Skin of body (tissue), 2 donors: Measurements from ENCODE around the gene SLC2A8. TPM values are rescaled to one million over a fixed set of nuclear protein-coding genes. Genes with fewer than 3 reads are reported as not detected.

Experiments used
- DNase-seq: peaks from one replicate; lab custom pipeline; 2025; lab: John Stamatoyannopoulos, UW
- total RNA-seq: library from RNA; depleted of rRNA; stranded (reverse); fragments of >200 nt; gene quantifications from one replicate; pipeline ENCODE4 v1.2.3, GENCODE V29; 2014

Gene SLC2A8
- total RNA-seq, 1 donor from 2014 or later, result 6.8 TPM

DNA sequence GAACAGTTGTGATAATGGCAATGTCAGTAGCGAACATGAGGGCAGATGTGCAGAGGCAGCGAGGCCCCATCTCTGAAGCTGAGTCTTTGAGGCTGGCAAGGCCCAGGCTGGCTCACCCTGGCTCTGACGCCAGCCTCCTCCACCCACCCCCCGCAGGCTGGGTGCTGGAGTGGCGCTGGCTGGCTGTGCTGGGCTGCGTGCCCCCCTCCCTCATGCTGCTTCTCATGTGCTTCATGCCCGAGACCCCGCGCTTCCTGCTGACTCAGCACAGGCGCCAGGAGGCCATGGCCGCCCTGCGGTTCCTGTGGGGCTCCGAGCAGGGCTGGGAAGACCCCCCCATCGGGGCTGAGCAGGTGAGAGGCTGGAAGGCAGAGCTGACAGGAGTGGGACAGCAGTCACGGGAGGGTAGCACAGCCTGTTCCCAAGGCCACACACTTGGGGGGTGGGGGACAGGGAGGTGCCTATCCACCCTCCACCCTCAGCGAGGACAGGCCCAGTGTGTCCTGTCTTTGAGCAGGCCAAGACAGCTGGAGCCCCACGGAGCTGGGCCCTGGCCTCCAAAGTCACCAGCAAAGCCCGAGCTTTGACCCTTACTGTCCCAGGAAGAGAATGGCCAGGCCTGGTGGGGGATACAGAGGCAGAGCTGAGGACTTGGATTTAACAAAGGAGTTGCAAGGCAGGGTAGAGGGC, 5.6 kb downstream of the SLC2A8 start:
- DNase-seq, result no peak

DNA sequence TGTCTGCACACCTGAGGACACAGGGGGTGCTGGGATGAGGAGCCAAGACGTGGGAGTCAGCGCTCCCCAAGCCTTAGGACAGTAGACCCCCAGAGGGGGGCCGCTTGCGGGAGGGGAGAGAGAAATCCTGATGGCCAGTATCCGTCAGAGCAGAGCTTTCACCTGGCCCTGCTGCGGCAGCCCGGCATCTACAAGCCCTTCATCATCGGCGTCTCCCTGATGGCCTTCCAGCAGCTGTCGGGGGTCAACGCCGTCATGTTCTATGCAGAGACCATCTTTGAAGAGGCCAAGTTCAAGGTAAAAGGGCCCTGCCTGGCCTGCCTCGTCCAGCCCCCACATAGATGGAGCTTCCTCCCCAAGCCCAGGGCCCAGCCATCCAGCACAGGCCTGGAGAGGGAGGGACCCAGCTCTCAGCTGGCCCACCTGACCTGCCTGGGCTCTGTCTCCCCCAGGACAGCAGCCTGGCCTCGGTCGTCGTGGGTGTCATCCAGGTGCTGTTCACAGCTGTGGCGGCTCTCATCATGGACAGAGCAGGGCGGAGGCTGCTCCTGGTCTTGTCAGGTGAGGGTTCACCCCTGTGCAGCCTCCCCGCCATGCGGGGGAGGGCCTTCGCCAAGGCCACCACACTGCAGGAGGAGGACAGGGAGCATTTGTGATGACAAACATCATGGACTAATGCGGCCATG, 6.7 kb downstream of the SLC2A8 start:
- DNase-seq, result no peak

DNA sequence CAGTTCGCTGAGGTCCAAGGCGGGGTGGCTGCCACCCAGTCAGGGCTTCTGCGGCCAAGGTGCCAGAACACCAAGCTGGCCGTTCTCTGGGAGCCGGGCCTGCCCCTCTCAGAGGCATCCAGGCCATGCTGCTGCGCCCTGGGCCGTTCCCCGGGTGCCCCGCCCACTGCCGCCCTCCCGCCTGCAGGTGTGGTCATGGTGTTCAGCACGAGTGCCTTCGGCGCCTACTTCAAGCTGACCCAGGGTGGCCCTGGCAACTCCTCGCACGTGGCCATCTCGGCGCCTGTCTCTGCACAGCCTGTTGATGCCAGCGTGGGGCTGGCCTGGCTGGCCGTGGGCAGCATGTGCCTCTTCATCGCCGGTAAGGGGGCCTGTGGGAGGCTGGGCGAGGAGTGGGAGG, 7.7 kb downstream of the SLC2A8 start:
- DNase-seq, result no peak

DNA sequence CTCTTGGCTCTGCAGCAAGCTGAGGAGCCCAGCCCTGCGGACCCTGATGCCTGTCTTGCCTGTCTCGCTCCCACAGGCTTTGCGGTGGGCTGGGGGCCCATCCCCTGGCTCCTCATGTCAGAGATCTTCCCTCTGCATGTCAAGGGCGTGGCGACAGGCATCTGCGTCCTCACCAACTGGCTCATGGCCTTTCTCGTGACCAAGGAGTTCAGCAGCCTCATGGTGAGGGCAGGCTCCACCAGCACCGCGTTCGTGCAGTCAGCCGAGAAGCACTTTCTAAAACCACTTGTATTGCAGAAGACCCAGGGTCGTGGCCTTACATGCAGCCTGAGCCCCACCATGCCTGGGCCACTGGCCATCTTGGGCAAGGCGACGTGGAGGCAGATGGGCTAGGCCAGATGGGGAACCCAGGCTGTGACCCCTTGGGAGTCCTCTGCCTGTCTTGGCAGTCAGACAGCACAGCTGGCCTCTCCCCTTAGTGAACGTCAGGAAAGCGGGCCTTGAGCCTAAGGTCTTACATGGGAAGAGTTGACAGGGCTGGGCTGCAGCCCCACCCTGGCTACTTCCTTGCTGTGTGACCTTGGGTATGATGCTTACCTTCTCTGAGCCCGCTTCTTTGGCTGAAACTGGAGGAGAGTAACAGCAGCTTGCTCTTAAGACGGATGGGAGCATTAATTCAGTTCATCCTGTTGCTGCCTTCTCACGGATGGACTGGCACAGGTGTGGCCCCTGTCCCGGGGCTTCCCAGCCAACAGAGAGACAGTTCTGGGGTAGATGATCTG, 8.6 kb downstream of the SLC2A8 start:
- DNase-seq, result no peak

DNA sequence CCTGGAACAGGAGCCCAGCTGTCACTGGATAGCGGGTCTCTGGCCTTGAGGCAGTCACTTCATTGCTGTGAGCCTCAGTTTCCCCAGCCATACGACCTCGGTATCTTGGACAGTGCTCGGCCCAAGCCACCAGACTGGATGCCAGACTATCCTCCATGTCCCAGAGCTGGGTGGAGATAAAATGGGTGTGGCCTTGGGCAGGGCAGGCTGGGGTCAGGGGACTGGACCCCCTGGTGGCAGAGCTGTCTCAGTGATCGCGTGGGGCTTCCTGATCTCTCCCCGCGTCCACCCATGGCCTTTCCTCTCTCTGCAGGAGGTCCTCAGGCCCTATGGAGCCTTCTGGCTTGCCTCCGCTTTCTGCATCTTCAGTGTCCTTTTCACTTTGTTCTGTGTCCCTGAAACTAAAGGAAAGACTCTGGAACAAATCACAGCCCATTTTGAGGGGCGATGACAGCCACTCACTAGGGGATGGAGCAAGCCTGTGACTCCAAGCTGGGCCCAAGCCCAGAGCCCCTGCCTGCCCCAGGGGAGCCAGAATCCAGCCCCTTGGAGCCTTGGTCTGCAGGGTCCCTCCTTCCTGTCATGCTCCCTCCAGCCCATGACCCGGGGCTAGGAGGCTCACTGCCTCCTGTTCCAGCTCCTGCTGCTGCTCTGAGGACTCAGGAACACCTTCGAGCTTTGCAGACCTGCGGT, 10.0 kb downstream of the SLC2A8 start:
- DNase-seq, result no peak

DNA sequence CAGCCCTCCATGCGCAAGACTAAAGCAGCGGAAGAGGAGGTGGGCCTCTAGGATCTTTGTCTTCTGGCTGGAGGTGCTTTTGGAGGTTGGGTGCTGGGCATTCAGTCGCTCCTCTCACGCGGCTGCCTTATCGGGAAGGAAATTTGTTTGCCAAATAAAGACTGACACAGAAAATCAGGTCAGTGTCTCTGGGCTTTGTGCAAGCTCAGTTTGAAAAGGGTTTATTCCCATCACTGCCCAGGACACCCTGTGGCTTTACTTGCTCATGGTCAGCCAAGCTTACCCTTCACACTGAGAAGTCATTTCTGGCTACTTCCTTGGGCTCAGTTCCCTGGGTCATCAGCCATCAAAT, 10.5 kb downstream of the SLC2A8 start:
- DNase-seq, result no peak

DNA sequence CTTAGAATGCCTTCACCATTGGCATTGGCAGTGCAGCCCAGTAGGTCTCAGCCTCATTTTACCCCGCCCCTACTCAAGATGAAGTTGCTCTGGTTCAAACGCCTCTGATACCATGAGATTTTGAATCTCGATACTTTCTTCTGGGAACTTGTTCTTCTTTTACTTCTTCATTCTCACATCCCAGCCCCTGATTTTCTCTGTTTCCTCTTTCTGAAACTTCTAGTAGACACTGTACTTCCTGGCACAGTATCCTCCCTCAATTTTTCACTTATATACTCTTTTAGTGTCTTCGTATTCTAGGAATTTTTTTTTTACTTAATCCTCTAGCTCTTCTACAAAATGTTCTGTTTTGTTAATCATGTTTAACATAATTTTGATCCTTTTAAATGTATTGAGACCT, 14.2 kb downstream of the SLC2A8 start:
- DNase-seq, result no peak

DNA sequence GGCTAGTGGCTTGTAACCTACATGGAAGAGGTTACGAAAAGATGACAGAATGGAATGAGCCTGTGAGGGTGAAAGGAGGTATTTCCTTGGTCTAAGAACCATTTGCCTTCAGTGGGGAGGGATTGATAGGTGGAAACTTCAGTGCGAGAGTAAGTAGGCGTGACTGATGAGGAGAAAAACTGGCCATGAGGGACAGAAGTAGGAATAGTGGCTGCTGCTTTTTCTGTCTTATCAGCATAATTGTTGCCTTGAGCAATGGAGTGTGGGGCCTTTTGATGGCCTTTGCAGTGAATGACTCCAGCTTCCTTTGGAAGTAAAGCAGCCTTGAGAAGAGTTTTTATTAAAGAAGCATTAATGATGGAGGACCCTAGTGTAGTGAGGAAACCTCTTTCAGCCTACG, 18.2 kb downstream of the SLC2A8 start:
- DNase-seq, result no peak

DNA sequence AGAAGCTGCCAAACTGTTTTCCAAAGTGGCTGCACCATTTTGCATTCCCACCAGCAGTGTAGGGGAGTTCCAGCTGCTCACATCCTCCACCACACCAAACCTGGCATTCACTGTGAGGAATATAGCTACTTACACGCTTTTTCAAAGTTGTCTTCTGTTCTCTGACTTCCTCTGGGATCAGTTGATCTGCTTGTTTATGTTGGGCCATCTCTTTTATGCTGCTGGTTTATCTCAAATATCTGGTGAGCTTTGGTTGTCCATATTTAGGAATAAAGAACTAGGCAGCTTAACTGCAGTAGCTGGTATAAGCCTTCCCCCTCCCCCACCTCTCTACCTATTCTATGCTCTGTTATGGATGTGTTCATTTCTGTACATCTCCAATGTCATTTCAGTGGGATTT, 18.7 kb downstream of the SLC2A8 start:
- DNase-seq, result no peak

DNA sequence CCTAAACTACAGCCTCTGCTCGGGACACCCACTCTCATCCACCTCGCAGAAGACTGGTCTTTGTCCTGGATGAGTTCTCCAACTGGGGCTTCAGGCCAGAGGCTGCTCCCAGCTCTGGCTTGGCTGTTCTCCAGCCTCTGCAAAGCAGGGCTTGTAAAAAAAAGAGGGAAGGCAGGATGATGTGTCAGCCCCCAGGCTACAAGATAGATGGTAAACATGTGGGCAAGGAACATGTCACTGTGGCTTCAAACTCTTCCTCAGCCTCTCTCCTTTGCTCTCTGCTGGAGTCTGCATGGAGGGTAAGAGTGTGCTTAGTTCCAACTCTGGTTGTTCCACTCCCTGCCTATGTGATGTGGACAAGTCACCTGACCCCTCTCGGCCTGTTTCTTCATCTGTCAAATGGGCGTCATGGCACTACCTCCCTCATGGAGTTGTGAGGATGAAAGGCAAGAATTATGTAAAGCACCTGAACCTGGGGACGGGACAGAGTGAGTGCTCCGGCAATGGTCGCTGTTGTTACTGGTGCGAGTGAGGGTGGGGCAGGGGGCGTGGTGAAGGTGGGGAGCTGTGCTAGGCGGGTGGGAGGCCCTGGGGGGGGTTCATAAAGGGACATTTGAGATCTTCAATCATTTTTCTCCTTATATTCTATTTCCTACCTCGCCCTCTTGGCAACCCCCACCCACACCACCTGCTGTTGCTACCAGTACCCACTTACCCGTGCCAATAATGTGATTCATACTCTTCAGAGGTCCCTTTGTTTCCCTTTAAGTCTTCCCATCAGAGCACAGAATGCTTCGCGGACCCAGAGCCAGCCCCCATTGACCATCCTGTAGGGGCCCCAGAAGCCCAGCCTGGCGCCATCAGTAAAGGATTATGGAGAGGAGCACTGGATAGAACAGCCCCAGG, 20.4 kb downstream of the SLC2A8 start:
- DNase-seq, result no peak

DNA sequence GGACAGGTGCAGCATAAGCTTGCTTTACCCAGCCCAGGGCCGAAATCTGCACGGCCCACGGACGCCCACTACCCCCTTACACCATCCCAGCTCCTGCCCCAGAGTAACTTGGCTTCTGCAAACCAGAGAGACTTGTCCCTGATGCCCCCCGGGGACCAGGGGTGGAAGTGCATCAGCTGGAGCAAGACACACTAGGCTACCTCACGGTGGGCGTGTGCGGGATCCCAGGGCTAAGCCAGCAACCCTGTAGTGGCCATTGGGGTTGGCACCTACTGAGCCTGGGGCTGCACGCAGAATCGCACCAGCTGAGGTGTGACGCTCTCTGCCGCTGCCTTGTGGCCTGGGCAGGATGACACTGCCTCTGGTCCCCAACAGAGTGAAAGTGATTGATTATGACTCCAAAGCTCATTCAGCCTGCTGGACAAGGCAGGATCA, 21.1 kb downstream of the SLC2A8 start:
- no peak for DNase-seq

DNA sequence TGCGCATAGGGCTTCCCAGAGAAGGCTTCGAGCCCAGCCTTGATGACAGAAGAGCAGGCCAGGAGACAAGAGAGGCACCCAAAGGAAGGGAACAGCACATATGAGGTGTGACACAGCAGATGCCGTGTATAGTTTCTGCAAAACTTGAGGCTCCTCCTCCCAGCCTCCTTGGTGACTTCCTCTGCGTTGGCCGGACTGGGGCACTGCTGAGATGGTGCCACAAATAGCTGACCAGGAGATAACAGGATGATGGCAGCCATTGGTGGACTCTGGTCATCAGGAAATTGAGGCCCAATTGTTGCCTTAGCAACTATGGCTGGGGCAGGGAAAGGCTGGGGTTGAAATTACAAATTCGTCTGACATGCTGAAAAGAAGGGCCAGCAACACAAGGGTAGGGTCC, 22.4 kb downstream of the SLC2A8 start:
- DNase-seq, result no peak

DNA sequence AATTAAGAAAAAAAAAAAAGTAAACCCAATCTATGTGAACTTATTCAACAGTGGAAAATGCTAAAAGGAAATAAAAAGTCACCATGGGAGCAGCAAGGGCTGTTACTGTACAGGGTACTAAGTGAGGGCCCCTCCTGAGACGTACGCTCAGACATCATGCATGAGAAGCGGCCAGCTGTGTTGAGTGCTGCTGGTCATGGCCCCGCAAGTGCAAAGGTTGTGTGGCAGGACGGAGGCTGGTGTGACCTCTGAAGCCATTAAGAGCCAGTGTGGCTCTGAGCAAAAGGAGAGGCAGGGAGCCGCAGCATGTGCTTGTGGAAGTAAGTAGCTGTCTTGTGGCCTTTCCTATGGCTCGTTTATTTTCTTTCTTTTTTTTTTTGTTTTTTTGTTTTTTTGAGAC, 24.1 kb downstream of the SLC2A8 start:
- DNase-seq, result no peak

DNA sequence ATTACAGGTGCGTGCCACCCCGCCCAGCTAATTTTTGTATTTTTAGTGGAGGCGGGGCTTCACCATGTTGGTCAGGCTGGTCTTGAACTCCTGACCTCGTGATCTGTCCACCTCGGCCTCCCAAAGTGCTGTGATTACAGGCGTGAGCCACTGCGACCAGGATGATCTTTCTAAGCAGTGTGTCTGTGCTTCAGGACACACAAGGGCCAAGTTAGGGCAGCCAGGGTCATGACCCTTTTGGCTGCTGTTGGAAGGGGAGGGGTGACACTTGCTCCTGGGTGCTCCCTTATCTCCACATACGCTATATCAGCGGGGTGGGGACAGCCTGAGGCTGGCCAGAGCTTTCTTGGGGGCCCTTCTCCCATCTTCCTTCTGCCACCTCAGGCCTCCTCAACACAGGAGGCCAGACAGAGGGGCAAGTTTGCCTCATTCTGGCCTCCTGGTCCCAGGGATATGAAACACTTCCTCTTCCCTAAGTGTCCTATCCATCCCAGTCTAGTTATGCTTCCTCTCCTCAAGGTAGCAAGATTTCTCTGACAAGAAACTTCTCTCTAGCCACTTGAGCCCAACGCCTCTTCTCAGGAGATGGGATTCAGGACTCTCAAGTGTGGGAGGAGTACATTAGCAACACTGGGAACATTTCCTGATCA, 25.3 kb downstream of the SLC2A8 start:
- no peak for DNase-seq

DNA sequence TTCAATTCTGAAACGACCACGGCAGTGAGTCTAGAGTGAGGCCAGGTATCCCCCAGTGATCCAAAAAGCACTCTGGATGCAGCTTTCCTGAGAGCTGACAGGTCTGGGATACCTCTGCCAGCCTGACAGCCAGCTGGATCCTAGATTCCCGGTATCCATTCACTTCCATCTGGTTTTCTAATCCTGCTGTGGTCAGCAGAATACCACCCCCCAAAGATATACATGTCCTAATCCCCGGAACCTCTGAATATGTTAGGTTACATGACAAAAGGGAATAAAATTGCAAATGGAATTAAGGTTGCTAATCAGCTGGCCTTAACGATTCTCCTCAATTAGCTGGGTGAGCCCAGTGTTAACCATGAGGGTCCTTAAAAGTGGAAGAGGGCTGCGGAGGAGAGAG, 25.8 kb downstream of the SLC2A8 start:
- DNase-seq, result no peak

DNA sequence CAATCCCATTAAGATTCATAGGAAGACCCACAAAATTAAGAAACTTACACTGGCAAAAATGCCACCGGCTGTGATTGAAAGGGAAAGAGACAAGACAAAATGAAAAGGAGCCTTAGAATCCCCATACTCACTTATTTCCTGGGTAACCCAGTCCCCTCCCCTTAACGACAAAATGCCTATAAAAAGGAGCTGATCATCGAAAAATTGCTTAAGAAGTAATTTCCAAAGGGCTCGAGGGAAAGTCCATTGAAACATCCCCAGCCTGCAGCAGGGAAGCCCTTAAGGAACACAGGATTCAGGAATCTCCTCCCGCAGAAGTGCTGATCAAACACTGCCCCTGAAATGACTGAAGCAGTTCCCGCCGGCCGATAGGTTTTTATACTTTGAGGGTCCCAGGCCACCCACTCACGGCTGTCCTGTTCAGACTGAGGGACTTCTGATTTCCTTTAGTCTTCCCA, 26.5 kb downstream of the SLC2A8 start:
- DNase-seq, result no peak

DNA sequence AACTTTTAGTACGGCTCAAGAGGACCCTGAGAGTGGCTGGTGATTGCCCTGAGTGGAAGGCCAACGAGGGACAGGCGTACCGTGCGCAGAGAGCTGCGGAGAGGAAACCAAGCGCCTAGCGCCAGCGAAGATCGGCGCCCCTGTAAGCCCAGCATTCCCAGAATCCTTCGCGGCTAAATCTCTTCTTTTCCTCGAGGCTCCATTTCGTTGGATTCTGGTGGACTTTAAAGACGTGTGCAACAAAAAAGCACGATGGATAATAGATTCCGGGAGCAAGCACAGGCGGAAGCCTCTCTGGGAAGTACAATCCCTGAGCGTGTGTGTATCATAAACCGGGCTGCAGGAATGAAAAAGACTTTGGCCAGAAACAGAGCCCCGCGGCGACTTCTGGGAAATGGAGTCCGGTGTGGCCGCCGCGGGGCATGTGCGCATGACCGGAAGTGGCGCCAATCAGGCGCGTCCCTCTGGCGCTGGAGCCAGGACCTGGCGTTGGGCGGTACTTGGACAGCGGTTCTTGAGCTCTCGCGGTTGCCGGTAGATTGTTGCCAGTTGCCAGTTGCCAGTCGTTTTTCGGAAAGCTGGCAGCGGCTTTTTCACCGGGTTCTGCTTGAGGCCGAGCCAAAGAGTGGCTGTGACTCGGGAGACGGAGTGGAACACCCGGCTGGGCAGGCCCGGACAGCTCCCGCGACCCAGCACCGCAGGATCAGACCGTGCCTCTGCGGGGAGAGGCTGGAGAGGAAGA, 27.1 kb downstream of the SLC2A8 start, which contains the start of gene ZNF79:
ZNF79 (plus strand) TSS at position 449 of the 742 bp plus-strand sequence. CDS start 406 bp downstream, outside the sequence.
- DNase-seq, result peak; percentile 91

DNA sequence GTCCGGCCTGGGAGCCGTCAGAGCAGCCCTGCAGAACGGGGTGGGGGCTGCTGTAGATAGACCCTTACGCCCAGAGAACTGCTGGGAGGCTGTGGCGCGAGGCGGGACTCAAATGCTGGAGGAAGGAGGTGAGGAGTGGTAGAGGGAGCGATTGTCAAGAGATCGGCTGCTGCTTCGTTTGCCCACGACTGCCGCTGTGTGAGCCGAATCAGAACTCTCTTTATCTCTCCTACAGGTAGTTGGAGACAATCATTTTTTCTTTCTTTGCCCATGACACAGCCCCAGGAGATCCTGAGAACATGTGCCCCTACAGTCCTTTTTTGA, 27.7 kb downstream of the SLC2A8 start:
- no peak for DNase-seq

DNA sequence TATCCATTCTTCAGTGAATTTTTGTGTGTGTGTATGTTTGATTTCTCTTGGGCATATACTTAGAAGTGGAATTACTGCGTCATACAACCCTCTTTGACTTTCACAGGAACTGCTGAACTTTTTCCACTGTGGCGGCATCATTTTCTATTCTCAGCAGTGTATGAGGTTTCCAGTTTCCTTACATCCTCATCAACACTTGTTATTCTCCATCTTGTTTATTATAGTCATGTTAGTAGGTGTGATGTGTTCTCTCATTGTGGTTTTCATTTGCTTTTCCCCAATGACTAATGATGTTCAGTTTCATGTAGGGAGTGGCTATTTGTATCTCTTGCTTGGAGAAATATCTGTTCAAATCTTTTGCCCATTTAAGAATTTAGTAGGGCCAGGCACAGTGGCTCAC, 29.8 kb downstream of the SLC2A8 start:
- no peak for DNase-seq

DNA sequence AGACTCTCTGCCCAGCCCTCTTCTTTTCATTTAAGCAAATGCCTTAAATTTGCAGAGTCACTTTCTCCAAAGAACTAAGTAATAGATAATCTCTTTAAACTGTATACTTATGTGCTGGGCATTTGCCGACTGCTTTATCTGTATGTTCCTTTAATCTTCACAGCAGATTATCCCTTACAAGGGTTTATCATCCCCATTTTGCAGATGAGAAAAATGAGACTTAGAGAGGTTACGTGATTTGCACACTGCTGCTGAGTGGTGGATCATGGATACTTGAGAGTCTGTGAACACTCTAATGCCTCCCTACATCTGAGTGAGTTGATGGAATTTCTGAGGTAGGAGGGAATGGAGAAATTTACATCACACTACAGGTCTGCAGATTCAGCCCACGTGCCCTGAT, 31.4 kb downstream of the SLC2A8 start:
- DNase-seq, result no peak
